GM19193 (cell line): ENCODE results near the gene SENP1.

ENCODE experiments used
- POLR2A ChIP-seq: IDR thresholded peaks from 4 replicates; pipeline ENCODE4 v1.6.1; 2011; ENCODE audit not compliant: insufficient read depth, insufficient read length; ENCODE audit errors: extremely low read depth

The SENP1 gene

GRCh38 chr12:48036818-48037217, 69.1 kb downstream of the SENP1 start:
- TF ChIP-seq POLR2A, result no peak

- no peak for TF ChIP-seq POLR2A
These were observed 70.8 kb downstream of the SENP1 start for GRCh38 chr12:48034835-48035805.

GRCh38 chr12:48033451-48033850, 72.4 kb downstream of the SENP1 start:
- TF ChIP-seq POLR2A, result no peak

GRCh38 chr12:48032597-48032996, 73.3 kb downstream of the SENP1 start:
- TF ChIP-seq POLR2A, result no peak

- TF ChIP-seq POLR2A, result no peak
These were observed 74.5 kb downstream of the SENP1 start for GRCh38 chr12:48031135-48031960.

DNA sequence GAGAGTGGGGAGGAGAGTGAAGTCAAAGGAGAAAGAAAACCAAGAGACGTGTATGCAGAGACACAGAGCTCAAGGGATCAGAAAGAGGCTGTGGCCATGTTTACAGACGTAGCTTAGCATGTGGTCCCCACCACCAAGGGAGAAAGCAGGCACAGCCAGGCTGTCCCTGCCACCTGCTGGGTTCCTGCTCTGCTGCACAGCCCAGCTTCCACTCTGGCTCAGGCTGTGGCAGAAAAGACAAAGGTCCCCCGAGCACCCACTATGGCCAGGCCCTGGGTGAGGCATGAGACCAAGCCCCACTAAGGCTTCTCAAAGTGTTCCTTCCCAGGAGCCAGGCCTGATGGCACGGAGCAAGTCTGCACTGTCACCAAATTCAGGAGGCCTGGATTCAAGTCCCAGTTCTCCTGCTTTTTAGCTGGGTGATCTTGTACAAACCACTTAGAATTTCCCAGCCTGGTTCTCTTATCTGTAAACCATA, 75.7 kb downstream of the SENP1 start:
- TF ChIP-seq POLR2A, result no peak

- no peak for TF ChIP-seq POLR2A
These were observed 76.2 kb downstream of the SENP1 start for GRCh38 chr12:48029491-48030172.

DNA sequence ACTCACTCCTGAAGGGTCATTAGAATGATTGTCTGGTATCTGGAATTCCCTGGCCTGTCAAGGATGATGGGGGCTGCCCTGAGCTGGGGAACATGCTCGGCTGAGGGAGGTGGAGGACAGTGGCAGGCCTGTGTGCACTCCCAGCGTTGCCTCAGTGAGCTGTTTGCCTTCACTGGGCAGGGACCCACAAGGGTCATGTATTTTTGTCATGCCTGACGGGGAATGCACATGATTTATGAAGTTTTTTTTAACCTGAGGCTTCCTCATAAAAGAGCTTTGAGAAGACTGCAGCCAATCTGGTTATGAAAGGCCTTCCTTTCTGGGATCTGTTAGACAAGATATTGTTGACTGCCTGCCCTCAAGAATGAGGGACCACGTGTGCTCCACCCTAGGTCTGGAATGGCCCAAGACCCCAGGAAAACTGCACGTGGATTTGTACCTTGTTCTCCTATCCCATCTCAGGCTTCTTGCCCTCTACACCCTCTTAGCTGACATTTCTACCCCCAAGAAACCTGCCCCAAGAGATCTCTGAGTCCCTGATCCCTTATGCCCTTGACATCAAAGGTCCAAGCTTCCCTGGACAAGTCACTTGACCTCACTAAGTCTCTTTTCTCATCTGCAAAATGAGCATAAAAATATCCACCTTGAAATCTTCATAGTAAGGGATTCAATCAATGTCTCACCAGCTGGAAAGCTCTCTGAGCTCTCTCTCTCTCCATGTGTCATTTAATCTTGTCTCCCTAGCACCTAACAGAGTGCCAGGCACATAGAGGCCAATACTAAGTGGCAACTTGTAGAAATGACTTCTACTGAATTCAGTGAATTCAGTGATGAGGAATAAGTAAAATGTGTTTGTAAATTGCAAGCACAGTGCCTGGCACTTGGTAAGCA, 77.1 kb downstream of the SENP1 start:
- TF ChIP-seq POLR2A, result no peak

DNA sequence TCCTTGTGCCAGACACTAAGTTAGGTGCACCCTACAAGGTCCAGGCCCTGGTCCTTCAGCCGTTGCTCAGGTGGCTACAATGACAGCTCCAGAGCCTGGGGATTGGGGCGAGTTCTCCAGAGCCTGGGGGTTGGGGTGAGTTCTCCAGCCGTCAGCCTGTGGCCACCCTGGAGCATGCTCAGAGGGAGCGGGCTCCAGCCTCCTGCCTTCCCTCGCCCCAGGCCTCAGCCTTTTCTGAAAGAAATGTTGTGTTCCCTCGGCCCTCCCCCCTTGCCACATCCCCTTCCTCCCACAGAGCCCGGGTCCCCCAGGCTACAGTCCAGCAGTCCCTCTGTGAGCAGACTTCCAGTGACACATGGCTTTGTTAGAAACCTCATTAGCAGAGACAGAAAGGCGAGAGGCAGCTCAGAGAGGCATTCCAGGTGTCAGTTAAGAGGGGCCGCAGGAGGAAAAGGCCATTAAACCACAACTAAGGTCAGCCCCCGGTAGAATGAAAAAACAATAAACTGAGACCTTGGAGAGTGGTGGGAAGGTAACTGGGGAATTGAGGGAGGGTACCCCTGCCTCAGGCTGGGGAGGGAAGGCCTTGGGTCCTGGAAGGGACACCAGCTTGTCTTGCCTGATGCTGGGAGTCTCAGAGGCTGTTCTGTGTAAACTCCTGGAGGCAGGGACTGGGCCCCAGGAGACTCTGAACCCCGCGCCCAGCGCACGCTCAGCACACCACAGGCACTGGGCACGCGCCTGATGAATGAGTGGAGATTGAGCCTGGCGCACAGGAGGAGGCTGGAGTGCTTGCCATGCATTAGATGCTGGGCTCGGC, 78.5 kb downstream of the SENP1 start:
- no peak for TF ChIP-seq POLR2A

- no peak for TF ChIP-seq POLR2A
These were observed 79.6 kb downstream of the SENP1 start for GRCh38 chr12:48026060-48026827.

DNA sequence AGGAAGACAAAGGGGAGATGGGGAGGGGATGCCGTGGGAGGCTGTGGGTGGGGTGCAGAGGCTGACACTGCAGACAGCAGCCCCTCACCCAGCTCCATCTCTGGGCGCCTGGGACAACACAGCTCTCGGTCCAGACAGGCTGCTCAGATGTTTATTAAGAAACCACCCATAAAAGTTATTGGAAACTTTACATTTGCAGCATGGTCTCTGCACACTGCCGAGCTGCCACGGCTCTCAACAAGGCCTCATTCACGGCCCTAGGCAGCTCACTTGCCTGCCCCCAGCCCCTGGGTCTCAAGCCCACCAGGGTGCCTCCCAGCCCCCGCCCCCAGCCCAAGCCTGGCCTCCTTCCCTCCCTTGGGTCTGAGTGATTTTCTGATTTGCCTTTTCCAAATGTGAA, 80.6 kb downstream of the SENP1 start:
- no peak for TF ChIP-seq POLR2A

DNA sequence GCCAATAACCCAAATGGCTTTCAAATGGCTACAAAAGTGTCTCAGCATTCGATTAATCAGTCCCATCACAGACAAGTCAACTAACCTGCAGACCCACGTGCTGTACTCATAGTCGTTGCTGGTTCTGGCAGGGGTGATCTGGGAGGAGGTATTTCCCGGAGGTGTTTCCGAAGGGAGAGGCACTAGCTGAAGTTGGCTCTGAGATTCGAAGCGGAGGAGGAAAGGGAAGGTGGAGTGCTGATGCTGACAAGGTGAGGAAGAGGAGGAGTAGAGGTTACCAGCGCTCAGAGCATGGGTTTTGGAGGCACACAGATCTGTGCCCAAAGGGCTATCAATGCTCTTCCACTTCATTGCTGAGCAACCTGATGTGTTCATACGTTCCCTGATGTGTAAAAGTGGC, 81.1 kb downstream of the SENP1 start:
- no peak for TF ChIP-seq POLR2A

DNA sequence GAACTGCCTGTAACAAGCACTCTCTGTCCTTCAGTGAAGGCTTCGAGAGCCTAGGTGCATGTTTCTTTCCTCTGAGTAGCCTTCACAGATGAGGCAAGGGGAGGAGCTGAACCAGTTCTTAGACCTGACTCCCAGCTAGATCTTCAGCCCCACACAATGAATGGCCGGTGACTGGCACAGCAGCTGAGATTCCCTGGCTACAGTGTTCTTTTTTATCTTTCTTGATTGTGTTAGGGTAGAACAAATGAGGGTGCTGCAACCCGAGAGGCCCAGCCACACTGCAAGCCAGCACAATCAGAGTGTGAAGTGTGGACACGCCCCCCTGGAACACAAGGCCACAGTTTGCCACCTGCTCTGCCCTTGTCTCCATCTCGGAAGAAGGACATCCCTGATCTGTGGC, 82.5 kb downstream of the SENP1 start:
- TF ChIP-seq POLR2A, result no peak
